HCT116 (cell line): Measurements from ENCODE around the gene PUM1. TPM values are rescaled to one million over a fixed set of nuclear protein-coding genes. Genes with fewer than 3 reads are reported as not detected.

Source experiments
- ATAC-seq: fragments of 200-7000 bp; cut with Tn5 transposase; 2 replicates; pipeline ENCODE4 v1.9.1; 2020; ENCODE audit warnings: mild to moderate bottlenecking, moderate library complexity
- BruUV-seq: library from RNA; stranded (reverse); fragments of 400-500 nt; replicated peaks from 2 replicates; lab custom pipeline; 2021; lab: Mats Ljungman, UMichigan
- CTCF ChIA-PET: fragments of 300-600 bp; sonication (Branson Sonifier 250); formaldehyde crosslinking; loops from one replicate; lab custom pipeline; 2021; ENCODE audit warnings: antibody characterized with exemption; lab: Charles Lee
- POLR2A ChIA-PET: fragments of 300-600, 350-600 bp; sonication (Branson Sonifier 250); formaldehyde crosslinking; loops from one replicate; lab custom pipeline; 2021; ENCODE audit warnings: antibody characterized with exemption; lab: Charles Lee
- RAD21 ChIA-PET, 2 experiments: fragments of 300-600 bp; sonication (Branson Sonifier 250); formaldehyde crosslinking; loops; one replicate each; lab custom pipeline; 2023; ENCODE audit warnings: low total read pairs in 2 of 2; ENCODE audit not compliant: uncharacterized antibody in 2 of 2, unreplicated experiment in 2 of 2, low non-redundant PET in 1 of 2; lab: Charles Lee
- DNase-seq: peaks from one replicate; pipeline ENCODE4 v3.0.0-alpha.2; 2010; ENCODE audit warnings: low read depth, low spot score
- H2AFZ ChIP-seq: fragments of 200-600 bp; shearing (Covaris generic), sonication (generic); 2 replicates; pipeline ENCODE4 v1.6.1; 2017; ENCODE audit warnings: low read depth, mixed run types, mixed read lengths, antibody characterized with exemption, low read length; ENCODE audit not compliant: poor library complexity, severe bottlenecking
- H3K27ac ChIP-seq: 2 replicates; pipeline ENCODE4 v1.5.1; 2012; ENCODE audit warnings: low read depth, low read length
- H3K27me3 ChIP-seq: fragments of 200-600 bp; sonication (generic); 2 replicates; pipeline ENCODE4 v1.6.1; 2016; ENCODE audit warnings: mixed run types, low read length, mixed read lengths; ENCODE audit not compliant: insufficient read depth
- H3K36me3 ChIP-seq, 2 experiments: fragments of 200-500 bp in 1 of 2; fragments of 200-600 bp in 1 of 2; sonication (Bioruptor generic) in 1 of 2; sonication (generic) in 1 of 2; 2 replicates each; pipeline versions ENCODE4 v1.5.1 to v1.6.1; 2014 to 2016; ENCODE audit warnings: low read length in 2 of 2, inconsistent platforms in 1 of 2, mixed read lengths in 1 of 2, mixed run types in 1 of 2; ENCODE audit not compliant: insufficient read depth in 2 of 2, control insufficient read depth in 1 of 2
- H3K4me1 ChIP-seq, 2 experiments: fragments of 200-600 bp in 1 of 2; sonication (generic) in 1 of 2; 2 replicates each; pipeline versions ENCODE4 v1.5.1 to v1.6.1; 2012 to 2017; ENCODE audit warnings: low read length in 2 of 2, inconsistent platforms in 1 of 2, mild to moderate bottlenecking in 1 of 2, mixed read lengths in 1 of 2, mixed run types in 1 of 2, moderate library complexity in 1 of 2; ENCODE audit not compliant: insufficient read depth in 2 of 2, control insufficient read depth in 1 of 2
- H3K4me2 ChIP-seq: fragments of 200-600 bp; sonication (generic); 2 replicates; pipeline ENCODE4 v1.6.1; 2017; ENCODE audit warnings: mixed run types, low read length, mixed read lengths
- H3K4me3 ChIP-seq, 2 experiments: fragments of 200-600 bp in 1 of 2; sonication (generic) in 1 of 2; replicated peaks in 1 of 2; 2 replicates each; pipeline ENCODE4 v1.5.1; 2011 to 2016; ENCODE audit warnings: low read length in 2 of 2, control low read depth in 1 of 2, low read depth in 1 of 2, mild to moderate bottlenecking in 1 of 2, mixed read lengths in 1 of 2, mixed run types in 1 of 2
- H3K79me2 ChIP-seq: fragments of 200-600 bp; sonication (generic); 2 replicates; pipeline ENCODE4 v1.6.1; 2017; ENCODE audit warnings: mild to moderate bottlenecking, mixed run types, low read length, moderate library complexity, mixed read lengths; ENCODE audit not compliant: insufficient read depth
- H3K9ac ChIP-seq: fragments of 200-600 bp; sonication (generic); 2 replicates; pipeline ENCODE4 v1.6.1; 2016; ENCODE audit warnings: low read length, mixed read lengths
- H3K9me2 ChIP-seq: fragments of 200-600 bp; sonication (generic), shearing (Covaris generic); 2 replicates; pipeline ENCODE4 v1.6.1; 2017; ENCODE audit warnings: mixed run types, mild to moderate bottlenecking, moderate library complexity; ENCODE audit not compliant: insufficient read depth
- H3K9me3 ChIP-seq, 2 experiments: fragments of 200-500 bp in 1 of 2; fragments of 200-600 bp in 1 of 2; sonication (Bioruptor generic) in 1 of 2; sonication (generic) in 1 of 2; 2 replicates each; pipeline ENCODE4 v1.6.1; 2014 to 2017; ENCODE audit warnings: low read length in 2 of 2, mixed read lengths in 2 of 2, inconsistent platforms in 1 of 2, low read depth in 1 of 2, mild to moderate bottlenecking in 1 of 2, mixed run types in 1 of 2, moderate library complexity in 1 of 2; ENCODE audit not compliant: control insufficient read depth in 1 of 2, insufficient read depth in 1 of 2
- H4K20me1 ChIP-seq: fragments of 200-600 bp; sonication (generic), shearing (Covaris generic); 2 replicates; pipeline ENCODE4 v1.6.1; 2017; ENCODE audit warnings: mixed run types, mild to moderate bottlenecking, moderate library complexity; ENCODE audit not compliant: insufficient read depth
- CEBPB ChIP-seq: IDR thresholded peaks from 2 replicates; pipeline ENCODE4 v1.6.1; 2012; ENCODE audit warnings: low read depth
- EZH2phosphoT487 ChIP-seq: fragments of 200-600 bp; IDR thresholded peaks from 2 replicates; pipeline ENCODE4 v1.6.1; 2018; ENCODE audit warnings: antibody characterized with exemption, borderline replicate concordance
- FOSL1 ChIP-seq: IDR thresholded peaks from 2 replicates; pipeline ENCODE4 v1.6.1; 2012; ENCODE audit warnings: low read depth
- POLR2AphosphoS5 ChIP-seq: IDR thresholded peaks from 2 replicates; pipeline ENCODE4 v1.6.1; 2011; ENCODE audit warnings: mild to moderate bottlenecking, low read depth, low read length, moderate library complexity
- SP1 ChIP-seq: IDR thresholded peaks from 2 replicates; pipeline ENCODE4 v1.6.1; 2012; ENCODE audit warnings: low read depth
- ZNF274 ChIP-seq: fragments of 200-500 bp; sonication (Bioruptor generic); IDR thresholded peaks from 2 replicates; pipeline ENCODE4 v1.6.1; 2014; ENCODE audit warnings: mild to moderate bottlenecking, low read depth, low read length, inconsistent platforms
- intact Hi-C: fragments of 100-400 bp; cut with micrococcal nuclease; formaldehyde crosslinking; loops from 2 replicates; pipeline ENCODE4 v1.10.0; 2022
- total RNA-seq: library from RNA; stranded (reverse); gene quantifications from one replicate; pipeline ENCODE4 v1.2.1, GENCODE V29; 2021; ENCODE audit not compliant: unreplicated experiment
- TF ChIP-seq, protein P1 (sequence below): IDR thresholded peaks from 2 replicates; pipeline ENCODE4 v1.6.1; 2012
- TF ChIP-seq, protein P2 (sequence below): IDR thresholded peaks from 2 replicates; pipeline ENCODE4 v1.6.1; 2011; ENCODE audit warnings: mild to moderate bottlenecking, low read length, moderate library complexity; ENCODE audit not compliant: insufficient replicate concordance; ENCODE audit errors: extremely low read depth

Gene PUM1
- total RNA-seq, 1 experiment from 2014 or later: 113 TPM

- ChIA-PET RAD21 (no interaction called here), POLR2A (no interaction called here)
- Histone ChIP-seq H3K27me3 (no peaks in the 10 kb centered on the region), H3K9me3 (no peaks in the 10 kb centered on the region), H4K20me1 (no peaks in the 10 kb centered on the region), H3K4me1 (peaks cover 0 to 7% of the 10 kb centered on the region in 2 experiments; a peak in 1 of 4 replicates), H3K79me2 (peaks cover 8% of the 10 kb centered on the region), H3K27ac (no peak overlapping the region), H3K9ac (no peak overlapping the region), H2AFZ (no peak overlapping the region), H3K4me3 (no peak overlapping the region)
- intact Hi-C loops: no loop called here
- no peak for DNase-seq
- ATAC-seq: no peak
- TF ChIP-seq FOSL1: no peak
- TF ChIP-seq, protein P1, sequence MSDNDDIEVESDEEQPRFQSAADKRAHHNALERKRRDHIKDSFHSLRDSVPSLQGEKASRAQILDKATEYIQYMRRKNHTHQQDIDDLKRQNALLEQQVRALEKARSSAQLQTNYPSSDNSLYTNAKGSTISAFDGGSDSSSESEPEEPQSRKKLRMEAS: no peak
- TF ChIP-seq, all 23 proteins: peak for 0
- CTCF ChIA-PET: no interaction called here
- no peaks in the 10 kb centered on the region for H3K36me3 ChIP-seq
- no peaks in the 10 kb centered on the region for H3K9me2 ChIP-seq
- H3K4me2 ChIP-seq: no peak overlapping the region
- no TSS peak for BruUV-seq
Observed at GRCh38 chr1:30899577-30900389, 165.7 kb downstream of the PUM1 start.

DNA sequence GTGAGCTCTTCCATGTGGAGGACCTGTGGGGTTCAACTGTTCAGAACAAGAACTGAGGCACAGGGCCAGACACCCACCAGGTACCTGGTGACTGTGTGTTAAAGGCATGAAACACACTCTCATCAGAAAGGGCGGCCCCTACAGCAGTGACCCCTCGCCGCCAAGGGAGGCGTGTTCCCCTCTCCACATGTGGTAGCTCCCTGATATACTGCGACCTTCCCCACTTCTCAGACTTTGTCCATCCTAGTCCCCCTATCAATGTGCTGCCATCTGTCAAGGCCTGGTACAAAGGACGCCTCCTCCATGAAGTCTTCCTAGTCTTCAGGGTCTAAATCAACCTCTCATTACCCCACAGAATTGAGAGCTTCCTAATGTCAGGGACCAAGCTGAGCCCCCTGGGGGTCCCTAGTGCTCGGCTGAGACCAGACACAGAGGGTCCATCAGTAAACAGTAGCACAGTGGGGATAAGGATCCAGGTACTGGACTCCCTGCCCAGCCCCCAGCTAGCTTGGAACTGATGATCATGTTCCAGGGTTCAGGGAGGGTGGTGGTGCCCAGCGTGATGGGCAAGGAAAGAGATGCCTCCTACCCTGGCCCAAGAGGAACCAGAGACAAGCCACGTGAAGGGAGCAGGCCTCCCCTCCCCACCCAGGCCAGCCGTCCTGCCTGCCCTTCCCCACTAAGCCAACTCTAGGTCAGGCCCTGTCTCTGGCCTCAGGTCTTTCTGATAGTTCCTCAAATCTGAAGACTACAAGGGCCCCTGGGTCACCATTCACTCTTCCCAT, 167.3 kb downstream of the PUM1 start:
- BruUV-seq: no TSS peak
- CTCF ChIA-PET: no interaction called here
- H3K9ac ChIP-seq: no peak overlapping the region

More for the DNA sequence above, 167.3 kb downstream of the PUM1 start:
- H2AFZ ChIP-seq: no peak overlapping the region
- ChIA-PET POLR2A (no interaction called here), RAD21 (no interaction called here)
- H3K9me3 ChIP-seq: no peaks in the 10 kb centered on the region
- H3K9me2 ChIP-seq: no peaks in the 10 kb centered on the region
- no peaks in the 10 kb centered on the region for H3K27me3 ChIP-seq
- no peak overlapping the region for H3K4me2 ChIP-seq
- no peaks in the 10 kb centered on the region for H4K20me1 ChIP-seq
- ATAC-seq: no peak
- no peak overlapping the region for H3K4me3 ChIP-seq
- intact Hi-C loops: no loop called here
- H3K79me2 ChIP-seq: peaks cover 5% of the 10 kb centered on the region; the same call in 1 of the 2 replicates
- H3K36me3 ChIP-seq: no peaks in the 10 kb centered on the region
- peaks cover 0 to 7% of the 10 kb centered on the region in 2 experiments; a peak in 1 of 4 replicates for H3K4me1 ChIP-seq
- no peak for DNase-seq
- no peak for TF ChIP-seq SP1
- TF ChIP-seq, protein P2, sequence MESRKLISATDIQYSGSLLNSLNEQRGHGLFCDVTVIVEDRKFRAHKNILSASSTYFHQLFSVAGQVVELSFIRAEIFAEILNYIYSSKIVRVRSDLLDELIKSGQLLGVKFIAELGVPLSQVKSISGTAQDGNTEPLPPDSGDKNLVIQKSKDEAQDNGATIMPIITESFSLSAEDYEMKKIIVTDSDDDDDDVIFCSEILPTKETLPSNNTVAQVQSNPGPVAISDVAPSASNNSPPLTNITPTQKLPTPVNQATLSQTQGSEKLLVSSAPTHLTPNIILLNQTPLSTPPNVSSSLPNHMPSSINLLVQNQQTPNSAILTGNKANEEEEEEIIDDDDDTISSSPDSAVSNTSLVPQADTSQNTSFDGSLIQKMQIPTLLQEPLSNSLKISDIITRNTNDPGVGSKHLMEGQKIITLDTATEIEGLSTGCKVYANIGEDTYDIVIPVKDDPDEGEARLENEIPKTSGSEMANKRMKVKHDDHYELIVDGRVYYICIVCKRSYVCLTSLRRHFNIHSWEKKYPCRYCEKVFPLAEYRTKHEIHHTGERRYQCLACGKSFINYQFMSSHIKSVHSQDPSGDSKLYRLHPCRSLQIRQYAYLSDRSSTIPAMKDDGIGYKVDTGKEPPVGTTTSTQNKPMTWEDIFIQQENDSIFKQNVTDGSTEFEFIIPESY: no peak
- no peak for TF ChIP-seq EZH2phosphoT487
- no peak for TF ChIP-seq POLR2AphosphoS5
- no peak for TF ChIP-seq CEBPB
- no peak for TF ChIP-seq ZNF274
- TF ChIP-seq, all 23 proteins: peak for 0
- H3K27ac ChIP-seq: no peak overlapping the region
